SH-SY5Y (cell line): ENCODE data around the gene KIFC3.

ENCODE experiments used
- GATA2 ChIP-seq: IDR thresholded peaks from 2 replicates; pipeline ENCODE4 v1.6.1; 2011; ENCODE audit warnings: mild to moderate bottlenecking, low read depth, low read length
- GATA3 ChIP-seq: IDR thresholded peaks from 2 replicates; pipeline ENCODE4 v1.6.1; 2011; ENCODE audit warnings: low read depth, mild to moderate bottlenecking, low read length, moderate library complexity

GRCh38 chr16:57813466-57813865 lies 11.2 kb upstream of the KIFC3 start:
- TF ChIP-seq GATA3 (no peak), GATA2 (no peak)
